ENCODE data around the gene ARHGAP10. TPM values are rescaled to one million over a fixed set of nuclear protein-coding genes. Genes with fewer than 3 reads are reported as not detected.

ARHGAP10 gene
- total RNA-seq, 2 experiments from 2014 or later = 5.8 to 6.1 TPM

DNA sequence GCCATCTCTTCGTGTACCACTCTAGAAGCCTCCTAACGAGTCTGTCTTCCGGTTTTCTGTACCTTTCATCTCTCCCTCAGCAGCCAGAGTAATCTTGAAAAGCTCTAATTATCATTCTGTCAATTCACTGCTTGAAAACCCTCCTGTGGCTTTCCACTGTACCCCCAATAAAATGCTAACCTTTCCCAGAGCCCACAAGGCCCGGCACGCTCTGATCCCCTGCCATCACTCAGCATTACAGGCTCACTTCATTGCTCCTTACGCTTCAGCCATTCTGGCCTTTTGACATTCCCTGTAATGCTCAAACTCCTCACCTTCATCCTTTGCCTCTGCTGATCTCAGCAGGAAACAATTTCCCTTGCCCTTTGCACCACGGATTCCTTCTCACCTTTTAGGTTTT, 112.9 kb downstream of the ARHGAP10 start:
- peaks cover 3% of the 10 kb centered on the region for H3K4me1 Mint-ChIP-seq
- no peaks in the 10 kb centered on the region for H3K27me3 Mint-ChIP-seq
- no peaks in the 10 kb centered on the region for H3K9me3 Mint-ChIP-seq
- H3K4me3 Mint-ChIP-seq = no peak overlapping the region
- no peak for DNase-seq
- peaks cover 13% of the 10 kb centered on the region for H3K36me3 Mint-ChIP-seq
- H3K27ac Mint-ChIP-seq = no peak overlapping the region

DNA sequence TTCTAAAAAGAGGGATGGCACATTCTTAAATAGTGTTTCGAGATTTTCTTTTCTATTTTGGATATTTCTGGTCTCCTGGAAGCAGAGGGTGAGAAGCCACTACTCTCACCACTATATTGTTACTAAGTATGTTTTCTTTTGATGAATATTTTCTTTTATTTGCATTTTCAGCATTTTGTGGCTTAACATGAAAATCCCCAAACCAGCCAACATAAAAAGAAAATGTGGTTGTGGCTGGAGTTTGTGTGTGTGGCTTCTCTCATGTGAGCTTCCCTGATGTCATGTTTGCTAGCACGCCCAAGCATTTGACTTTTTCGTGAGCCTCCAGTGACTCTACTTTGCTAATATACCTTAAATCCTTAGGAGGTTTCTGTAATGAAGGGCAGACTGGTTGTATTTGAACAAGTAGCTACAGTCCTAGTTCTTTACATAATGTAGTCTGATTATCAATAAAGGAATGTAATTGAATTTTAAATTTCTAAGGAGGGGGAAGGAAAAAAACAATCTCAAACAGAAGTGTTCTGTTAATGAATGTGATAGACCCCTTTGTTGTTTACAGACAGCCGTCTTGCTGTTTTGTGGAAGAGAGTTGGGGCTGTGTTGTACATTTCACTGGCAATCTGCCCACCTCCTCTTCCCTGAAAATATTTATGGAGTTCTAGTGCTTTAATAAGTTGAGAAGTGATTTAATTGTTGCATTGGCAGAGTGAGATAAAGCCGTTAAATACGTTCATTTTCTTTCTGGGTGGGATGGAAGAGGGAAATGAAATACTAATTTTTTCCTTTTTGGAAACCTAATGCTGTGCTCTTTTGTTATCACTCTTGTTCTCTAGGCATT, 114.6 kb downstream of the ARHGAP10 start:
- H3K9me3 Mint-ChIP-seq = no peaks in the 10 kb centered on the region
- H3K4me1 Mint-ChIP-seq = peaks cover 3% of the 10 kb centered on the region
- H3K27ac Mint-ChIP-seq = no peak overlapping the region
- peak; percentile 36 for DNase-seq
- H3K4me3 Mint-ChIP-seq = no peak overlapping the region
- peaks cover 17% of the 10 kb centered on the region for H3K36me3 Mint-ChIP-seq
- H3K27me3 Mint-ChIP-seq = no peaks in the 10 kb centered on the region

DNA sequence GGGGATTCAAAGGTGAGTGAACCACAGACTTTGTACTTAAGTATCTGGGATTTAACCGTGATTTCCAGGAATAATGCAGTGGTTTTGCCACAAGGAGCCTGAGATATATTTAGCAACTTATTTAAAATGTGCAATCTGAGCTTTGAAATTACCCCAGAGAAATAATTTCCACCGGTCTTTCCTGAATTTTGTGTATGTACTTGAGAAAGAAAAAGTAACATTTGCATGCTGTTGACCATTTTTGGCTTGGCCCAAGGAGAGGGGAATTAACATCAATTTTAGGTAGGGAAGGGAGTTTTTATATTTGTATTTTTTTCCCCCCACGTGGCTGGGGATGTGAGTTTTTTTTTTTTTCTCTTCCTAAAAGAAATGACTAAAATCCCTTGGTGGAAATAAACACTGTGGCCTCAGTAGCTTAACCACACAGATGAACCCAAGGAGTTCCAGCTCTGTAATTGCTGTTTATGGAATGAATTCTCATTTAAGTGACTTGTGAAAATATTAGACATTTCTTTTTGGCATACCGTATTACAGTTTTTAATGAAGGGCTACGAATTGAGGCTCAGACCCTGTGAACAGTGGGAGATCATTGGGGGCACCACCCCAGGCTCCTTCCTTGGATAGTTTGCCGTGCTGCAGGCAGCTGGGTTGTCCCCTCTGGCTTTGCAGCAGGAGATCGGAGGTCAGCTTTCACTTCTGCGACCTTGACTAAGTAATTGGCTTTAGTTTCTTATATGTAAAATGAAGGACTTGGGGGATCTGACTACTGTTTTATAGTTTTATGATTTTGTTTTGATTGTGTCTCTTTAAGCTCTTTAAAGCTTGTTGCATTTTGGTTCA, 116.1 kb downstream of the ARHGAP10 start:
- Mint-ChIP-seq H3K4me1 (peaks cover 3% of the 10 kb centered on the region), H3K9me3 (no peaks in the 10 kb centered on the region), H3K27ac (no peak overlapping the region), H3K4me3 (no peak overlapping the region), H3K27me3 (no peaks in the 10 kb centered on the region), H3K36me3 (peaks cover 17% of the 10 kb centered on the region)
- DNase-seq = no peak

DNA sequence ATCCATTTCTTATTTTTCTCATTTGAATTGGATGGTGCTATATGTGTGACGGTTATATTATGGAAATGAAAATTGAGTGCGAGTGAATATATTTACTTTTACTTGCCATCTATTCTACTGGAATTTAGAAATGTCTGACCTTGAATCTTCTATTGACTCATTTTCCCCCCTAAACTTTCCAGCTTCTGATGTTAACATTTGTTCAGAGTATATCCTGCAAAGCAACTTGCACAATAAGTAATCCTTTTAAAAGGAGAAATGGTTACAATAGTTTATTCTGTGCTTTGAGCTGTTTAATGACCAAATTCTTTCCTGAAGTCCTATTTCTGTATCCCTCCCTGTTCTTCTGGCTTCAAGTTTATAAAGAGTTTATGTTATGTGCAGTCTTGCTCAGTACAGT, 116.7 kb downstream of the ARHGAP10 start:
- Mint-ChIP-seq H3K4me3 (no peak overlapping the region), H3K27ac (no peak overlapping the region), H3K36me3 (peaks cover 17% of the 10 kb centered on the region), H3K4me1 (peaks cover 3% of the 10 kb centered on the region), H3K27me3 (no peaks in the 10 kb centered on the region), H3K9me3 (no peaks in the 10 kb centered on the region)
- no peak for DNase-seq

DNA sequence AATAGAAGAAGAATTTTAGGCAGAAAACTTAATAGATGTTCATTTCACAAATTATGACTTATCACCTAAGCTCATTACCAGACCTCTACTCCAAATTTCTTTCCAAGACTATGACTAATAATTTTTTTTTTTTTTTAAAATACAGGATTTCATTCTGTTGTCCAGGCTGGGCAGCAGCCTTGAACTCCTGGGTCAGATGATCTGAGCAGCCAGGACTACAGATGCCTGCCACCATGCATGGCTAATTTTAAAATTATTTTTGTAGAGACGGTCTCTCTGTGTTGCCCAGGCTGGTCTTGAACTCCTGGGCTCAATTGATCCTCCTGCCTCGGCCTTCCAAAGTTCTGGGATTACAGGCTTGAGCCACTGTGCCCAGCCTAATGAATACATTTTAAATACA, 119.2 kb downstream of the ARHGAP10 start:
- H3K4me3 Mint-ChIP-seq = no peak overlapping the region
- H3K4me1 Mint-ChIP-seq = peaks cover 3% of the 10 kb centered on the region
- no peaks in the 10 kb centered on the region for H3K27me3 Mint-ChIP-seq
- no peak overlapping the region for H3K27ac Mint-ChIP-seq
- H3K9me3 Mint-ChIP-seq = no peaks in the 10 kb centered on the region
- H3K36me3 Mint-ChIP-seq = peaks cover 17% of the 10 kb centered on the region
- DNase-seq = no peak

DNA sequence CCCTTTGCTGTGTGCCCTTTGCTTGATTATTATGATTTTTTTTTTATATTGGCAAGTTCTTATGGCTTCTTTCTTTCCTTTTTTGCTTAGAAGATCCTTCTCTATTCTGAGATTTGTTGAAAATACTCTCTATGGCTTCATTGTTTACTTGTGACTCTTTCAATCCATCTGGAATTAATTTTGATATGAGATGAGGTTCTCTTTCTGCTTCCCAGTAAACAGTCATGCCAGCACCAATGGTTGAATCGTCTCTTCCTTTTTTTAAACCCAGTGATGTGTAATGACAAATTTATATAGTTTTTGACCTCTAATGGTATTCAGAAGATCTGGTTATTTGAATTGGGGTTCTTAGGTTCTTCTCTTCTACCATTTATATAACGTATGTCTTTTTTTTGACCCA, 121.8 kb downstream of the ARHGAP10 start:
- Mint-ChIP-seq H3K4me1 (no peaks in the 10 kb centered on the region), H3K9me3 (no peaks in the 10 kb centered on the region), H3K27ac (no peak overlapping the region), H3K27me3 (no peaks in the 10 kb centered on the region), H3K36me3 (peaks cover 8% of the 10 kb centered on the region), H3K4me3 (no peak overlapping the region)
- no peak for DNase-seq

DNA sequence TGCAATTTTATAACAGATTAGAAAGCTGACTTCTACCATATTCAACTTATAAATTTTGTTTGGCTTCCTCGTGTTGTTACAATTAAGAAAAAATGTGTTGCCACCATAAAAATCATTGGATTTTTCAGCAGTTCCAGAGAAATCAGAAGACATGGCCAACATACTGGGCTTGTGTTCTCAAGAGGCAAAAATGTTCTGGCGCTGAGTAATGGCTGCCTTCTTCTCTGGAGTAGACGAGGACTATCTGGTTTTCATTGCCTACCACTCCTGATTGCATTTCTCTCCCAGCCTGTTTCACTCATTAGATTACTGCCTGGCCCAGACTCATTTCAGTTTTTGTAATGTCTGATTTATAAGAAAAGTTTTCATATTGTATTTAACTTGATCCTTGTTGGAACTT, 122.3 kb downstream of the ARHGAP10 start:
- Mint-ChIP-seq H3K27ac (no peak overlapping the region), H3K36me3 (peaks cover 8% of the 10 kb centered on the region), H3K4me1 (no peaks in the 10 kb centered on the region), H3K27me3 (no peaks in the 10 kb centered on the region), H3K4me3 (no peak overlapping the region), H3K9me3 (no peaks in the 10 kb centered on the region)
- no peak for DNase-seq

DNA sequence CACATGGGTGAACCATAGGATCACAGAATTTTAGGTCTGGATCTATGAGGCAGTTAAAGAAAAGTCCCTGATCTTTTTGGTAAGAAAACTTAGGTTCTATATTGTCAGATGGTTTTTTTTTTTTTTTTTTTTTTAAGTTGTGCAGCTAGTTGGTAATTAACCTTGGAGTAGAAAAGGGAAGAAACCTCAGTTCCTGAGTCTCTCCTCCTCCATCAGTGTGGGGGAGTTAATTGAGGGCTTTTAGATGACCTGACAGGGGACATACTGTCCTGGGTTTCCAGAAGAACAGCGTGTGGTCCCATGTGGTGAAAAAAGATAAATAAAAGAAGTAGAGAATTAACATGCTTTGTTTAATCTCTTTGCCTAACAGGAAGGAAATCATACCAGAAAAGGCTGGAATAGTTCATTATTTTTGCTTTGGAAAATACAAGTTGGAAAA, 123.7 kb downstream of the ARHGAP10 start:
- Mint-ChIP-seq H3K27ac (no peak overlapping the region), H3K4me1 (no peaks in the 10 kb centered on the region), H3K4me3 (no peak overlapping the region), H3K9me3 (no peaks in the 10 kb centered on the region), H3K27me3 (no peaks in the 10 kb centered on the region), H3K36me3 (no peaks in the 10 kb centered on the region)
- DNase-seq = no peak

DNA sequence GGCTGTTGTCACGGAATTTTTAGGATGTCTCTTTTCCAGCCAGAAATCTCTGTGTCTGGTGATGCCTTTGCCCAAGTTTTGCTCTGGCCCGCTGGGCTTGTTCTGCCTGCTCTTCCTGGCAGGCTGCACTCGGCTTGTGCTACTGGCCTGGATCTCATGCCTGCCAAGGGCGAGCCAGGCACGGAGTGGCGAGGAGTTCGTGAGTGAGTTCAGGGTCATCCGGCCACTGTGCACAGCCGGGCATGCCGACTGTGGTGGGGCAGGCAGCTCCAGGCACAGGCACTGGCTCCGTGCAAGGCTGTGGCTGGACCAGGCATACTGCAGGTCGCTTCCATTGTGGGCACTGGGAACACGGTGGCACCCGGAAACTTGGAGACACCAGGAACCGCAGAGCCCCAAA, 129.1 kb downstream of the ARHGAP10 start:
- Mint-ChIP-seq H3K9me3 (no peaks in the 10 kb centered on the region), H3K36me3 (no peaks in the 10 kb centered on the region), H3K27ac (no peak overlapping the region), H3K4me3 (no peak overlapping the region), H3K27me3 (no peaks in the 10 kb centered on the region), H3K4me1 (peaks cover 3% of the 10 kb centered on the region)
- no peak for DNase-seq

DNA sequence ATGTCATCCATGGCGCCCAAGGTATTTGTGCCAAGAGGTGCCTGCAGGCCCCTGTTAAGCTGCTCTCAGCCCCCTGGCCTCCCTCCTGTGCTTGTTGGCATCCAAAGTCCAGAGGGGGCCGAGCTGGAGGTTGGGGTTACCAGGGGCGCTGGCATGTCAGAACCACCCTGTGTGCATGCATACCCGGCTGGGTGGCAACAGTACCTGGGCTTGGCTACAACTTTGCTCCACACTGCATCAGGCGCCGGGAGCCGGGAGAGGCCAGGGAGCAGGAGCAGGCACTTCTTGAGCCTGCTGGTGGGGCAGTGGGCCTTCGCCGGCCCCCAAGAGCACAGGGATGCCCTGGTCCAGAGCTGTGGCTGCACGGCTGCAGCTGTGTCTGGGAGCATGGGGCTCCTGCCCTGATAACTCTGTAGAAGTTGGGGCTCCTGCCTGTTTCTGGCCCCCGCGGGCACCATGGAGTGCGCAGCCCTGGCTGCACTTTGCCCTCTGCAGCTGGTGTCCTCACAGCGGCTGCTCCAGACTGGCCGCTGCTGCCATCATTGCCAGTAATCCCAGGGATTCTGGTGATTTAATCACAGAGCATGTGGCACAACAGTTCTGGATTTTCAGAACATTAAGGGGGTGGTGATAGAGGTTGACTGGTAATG, 130.3 kb downstream of the ARHGAP10 start:
- Mint-ChIP-seq H3K4me3 (no peak overlapping the region), H3K27ac (no peak overlapping the region), H3K9me3 (no peaks in the 10 kb centered on the region), H3K36me3 (no peaks in the 10 kb centered on the region), H3K4me1 (peaks cover 3% of the 10 kb centered on the region), H3K27me3 (no peaks in the 10 kb centered on the region)
- no peak for DNase-seq

DNA sequence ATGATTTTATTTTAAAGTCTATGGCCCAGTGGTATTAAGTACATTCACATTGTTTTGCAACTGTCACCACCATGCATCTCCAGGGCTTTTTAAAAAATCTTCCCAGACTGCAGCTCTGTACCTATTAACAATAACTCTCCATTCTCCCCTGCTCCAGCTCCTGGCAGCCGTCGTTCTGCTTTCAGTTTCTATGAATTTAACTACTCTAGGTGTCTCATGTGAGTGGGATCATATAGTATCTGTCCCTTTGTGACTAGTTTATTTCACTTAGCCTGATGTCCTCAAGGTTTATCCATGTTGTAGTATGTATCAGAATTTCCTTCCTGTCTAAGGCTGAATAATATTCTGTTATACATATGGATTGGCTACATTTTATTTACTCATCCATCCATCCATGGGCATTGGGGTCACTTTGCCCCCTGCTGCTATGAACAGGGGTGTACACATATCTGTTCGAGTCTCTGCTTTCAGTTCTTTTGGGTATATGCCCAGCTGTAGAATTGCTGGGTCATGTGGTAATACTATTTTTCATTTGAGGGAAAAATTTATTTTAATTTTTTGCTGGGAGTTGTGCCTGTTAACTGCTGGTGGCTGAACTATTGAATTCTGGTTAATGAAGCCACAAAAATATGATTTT, 131.3 kb downstream of the ARHGAP10 start:
- Mint-ChIP-seq H3K4me1 (peaks cover 3% of the 10 kb centered on the region), H3K9me3 (no peaks in the 10 kb centered on the region)

DNA sequence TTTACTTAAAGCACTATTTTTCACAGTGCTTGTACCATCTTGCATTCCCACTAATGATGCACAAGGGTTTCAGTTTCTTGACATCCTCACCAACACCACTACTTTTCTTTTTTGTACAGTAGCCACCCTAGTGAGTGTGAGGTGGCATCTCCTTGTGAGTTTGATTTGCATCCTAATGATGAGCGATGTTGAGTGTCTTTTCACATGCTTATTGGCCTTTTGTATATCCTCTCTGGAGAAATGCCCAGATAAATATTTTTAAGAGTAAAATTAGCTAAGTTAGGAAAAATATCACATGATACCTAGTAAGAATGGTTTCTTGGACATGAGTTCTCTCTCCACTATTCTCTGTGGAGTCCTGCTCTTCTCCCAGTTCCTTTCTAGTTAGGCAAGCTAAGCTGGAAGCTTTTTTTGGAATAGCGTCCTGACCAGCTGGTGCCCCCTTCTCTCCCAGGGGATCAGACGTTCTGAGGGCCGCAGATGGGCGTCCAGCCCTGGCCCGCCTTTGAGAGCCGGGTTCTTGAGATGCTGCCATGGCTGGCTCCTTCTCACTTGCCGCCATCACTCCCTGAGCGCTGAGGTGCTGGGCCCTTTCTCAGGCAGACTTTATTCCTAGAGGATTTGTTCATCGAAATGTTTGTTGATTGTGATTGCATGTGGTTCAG, 132.1 kb downstream of the ARHGAP10 start:
- no peak for DNase-seq
- Mint-ChIP-seq H3K27ac (no peak overlapping the region), H3K36me3 (no peaks in the 10 kb centered on the region), H3K4me1 (peaks cover 3% of the 10 kb centered on the region), H3K27me3 (no peaks in the 10 kb centered on the region), H3K9me3 (no peaks in the 10 kb centered on the region), H3K4me3 (no peak overlapping the region)

More for the DNA sequence above, 131.3 kb downstream of the ARHGAP10 start:
- H3K36me3 Mint-ChIP-seq = no peaks in the 10 kb centered on the region
- H3K27ac Mint-ChIP-seq = no peak overlapping the region
- DNase-seq = no peak
- H3K4me3 Mint-ChIP-seq = no peak overlapping the region
- no peaks in the 10 kb centered on the region for H3K27me3 Mint-ChIP-seq

DNA sequence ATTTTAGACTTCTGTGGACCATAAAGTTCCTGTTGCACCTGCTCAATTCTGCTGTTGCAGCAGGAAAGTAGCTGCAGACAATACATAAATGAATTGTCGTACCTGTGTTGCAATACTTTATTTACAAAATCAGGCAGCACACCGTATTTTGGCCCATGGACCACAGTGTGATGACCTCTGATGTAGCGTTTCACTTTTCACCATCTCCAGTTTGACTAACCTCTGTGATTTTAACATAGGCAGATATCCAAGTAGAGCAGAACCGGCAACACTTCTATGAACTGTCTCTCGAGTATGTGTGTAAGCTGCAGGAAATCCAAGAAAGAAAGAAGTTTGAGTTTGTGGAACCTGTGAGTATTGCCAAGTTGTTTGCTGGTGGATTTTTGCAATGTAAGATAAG, 132.7 kb downstream of the ARHGAP10 start:
- Mint-ChIP-seq H3K4me1 (peaks cover 3% of the 10 kb centered on the region), H3K27ac (no peak overlapping the region), H3K36me3 (no peaks in the 10 kb centered on the region), H3K4me3 (no peak overlapping the region), H3K27me3 (no peaks in the 10 kb centered on the region), H3K9me3 (no peaks in the 10 kb centered on the region)
- DNase-seq = no peak

DNA sequence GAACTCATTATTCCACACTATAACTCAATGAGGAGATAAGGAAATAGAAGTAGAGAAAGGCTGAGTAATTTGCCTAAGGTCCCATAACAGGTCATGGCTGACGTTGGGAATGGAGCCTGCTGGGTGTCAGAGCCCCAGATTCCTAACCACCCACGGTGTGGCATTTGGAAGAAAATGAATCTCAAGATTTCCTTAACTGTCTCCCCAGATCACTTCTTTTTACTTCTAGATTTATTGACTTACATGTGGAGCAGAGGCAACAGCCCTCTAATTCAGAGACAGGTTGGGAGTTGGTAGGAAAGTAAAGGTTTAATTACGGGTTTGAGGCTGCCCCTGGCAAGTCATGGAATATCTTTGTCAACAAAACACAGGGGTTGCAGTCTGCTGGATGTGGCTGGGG, 134.0 kb downstream of the ARHGAP10 start:
- H3K27me3 Mint-ChIP-seq = no peaks in the 10 kb centered on the region

More for the DNA sequence above, 134.0 kb downstream of the ARHGAP10 start:
- no peaks in the 10 kb centered on the region for H3K36me3 Mint-ChIP-seq
- no peaks in the 10 kb centered on the region for H3K9me3 Mint-ChIP-seq
- peaks cover 3% of the 10 kb centered on the region for H3K4me1 Mint-ChIP-seq
- DNase-seq = no peak
- H3K27ac Mint-ChIP-seq = no peak overlapping the region
- H3K4me3 Mint-ChIP-seq = no peak overlapping the region

Measured in activated naive CD8-positive, alpha-beta T cell treated with anti-CD3 and anti-CD28 coated beads for 36 hours (primary cell).